DMS153 (cell line): ENCODE data around the gene CPA2.
"Not testable (repeated sequence)": the region's sequence is repeated elsewhere in the genome, so short reads cannot be mapped to it uniquely, and the experiment has no call there.

ENCODE experiments used
- DNase-seq: peaks from one replicate; lab custom pipeline; 2025; lab: John Stamatoyannopoulos, UW

The CPA2 gene

GRCh38 chr7:130266258-130266960 lies at the start of gene CPA2:
TSS of gene CPA2 (plus strand) at chr7:130266863. CDS start at chr7:130266882, 19 bp downstream.
- no peak for DNase-seq

GRCh38 chr7:130218806-130219620 lies 47.6 kb upstream of the CPA2 start:
- no peak for DNase-seq

GRCh38 chr7:130219871-130220270 lies 46.8 kb upstream of the CPA2 start:
- DNase-seq = no peak

- DNase-seq = no peak
Measured at GRCh38 chr7:130221746-130222145, 44.9 kb upstream of the CPA2 start.

GRCh38 chr7:130223646-130224045 lies 43.0 kb upstream of the CPA2 start:
- no peak for DNase-seq

GRCh38 chr7:130224210-130224609 lies 42.5 kb upstream of the CPA2 start:
- no peak for DNase-seq

- DNase-seq = not testable (repeated sequence)
Measured at GRCh38 chr7:130224923-130225322, 41.7 kb upstream of the CPA2 start.

- no peak for DNase-seq
Measured at GRCh38 chr7:130226333-130226732, 40.3 kb upstream of the CPA2 start.

- DNase-seq = no peak
Measured at GRCh38 chr7:130227883-130228575, 38.6 kb upstream of the CPA2 start.

GRCh38 chr7:130228840-130229502 lies 37.7 kb upstream of the CPA2 start:
- no peak for DNase-seq

GRCh38 chr7:130229981-130230380 lies 36.7 kb upstream of the CPA2 start:
- DNase-seq = not testable (repeated sequence)

GRCh38 chr7:130231792-130232191 lies 34.9 kb upstream of the CPA2 start:
- DNase-seq = no peak

GRCh38 chr7:130232209-130232608 lies 34.5 kb upstream of the CPA2 start:
- DNase-seq = no peak

- no peak for DNase-seq
Measured at GRCh38 chr7:130234078-130234477, 32.6 kb upstream of the CPA2 start.

GRCh38 chr7:130236361-130236760 lies 30.3 kb upstream of the CPA2 start:
- not testable (repeated sequence) for DNase-seq

- no peak for DNase-seq
Measured at GRCh38 chr7:130240240-130240639, 26.4 kb upstream of the CPA2 start.

GRCh38 chr7:130242198-130243014 lies 24.3 kb upstream of the CPA2 start:
- DNase-seq = peak; percentile 31

- not testable (repeated sequence) for DNase-seq
Measured at GRCh38 chr7:130243486-130243885, 23.2 kb upstream of the CPA2 start.

- DNase-seq = not testable (repeated sequence)
Measured at GRCh38 chr7:130246491-130246890, 20.2 kb upstream of the CPA2 start.

GRCh38 chr7:130248842-130249241 lies 17.8 kb upstream of the CPA2 start:
- DNase-seq = not testable (repeated sequence)

GRCh38 chr7:130249626-130250025 lies 17.0 kb upstream of the CPA2 start:
- not testable (repeated sequence) for DNase-seq
